HepG2 (cell line): ENCODE data around the gene MRPL30. TPM values are rescaled to one million over a fixed set of nuclear protein-coding genes. Genes with fewer than 3 reads are reported as not detected.

Experiments used
- ATF2 ChIP-seq: sonication (generic); formaldehyde crosslinking; IDR thresholded peaks from 2 replicates; pipeline ENCODE4 v1.4.0; 2020; ENCODE audit warnings: missing genetic modification reagents
- ATF7-NPFF ChIP-seq: sonication (generic); formaldehyde crosslinking; IDR thresholded peaks from 2 replicates; pipeline ENCODE4 v1.8.1; 2023; ENCODE audit warnings: mild to moderate bottlenecking, low read depth, missing genetic modification reagents, moderate library complexity
- BATF2 ChIP-seq: sonication (generic); formaldehyde crosslinking; IDR thresholded peaks from 2 replicates; pipeline ENCODE4 v1.8.0; 2022; ENCODE audit warnings: mild to moderate bottlenecking, missing genetic modification reagents, moderate library complexity
- BRF2 ChIP-seq: sonication (generic); formaldehyde crosslinking; IDR thresholded peaks from 2 replicates; pipeline ENCODE4 v1.8.1; 2022; ENCODE audit warnings: mild to moderate bottlenecking, missing genetic modification reagents
- CHD2 ChIP-seq: IDR thresholded peaks from 2 replicates; pipeline ENCODE4 v1.6.1; 2011; ENCODE audit warnings: low read depth, low read length, improper control_type of control experiment
- HNRNPL ChIP-seq: fragments of 200-400 bp; formaldehyde crosslinking; IDR thresholded peaks from 2 replicates; pipeline ENCODE4 v1.6.1; 2017; ENCODE audit warnings: mild to moderate bottlenecking, low read depth, low read length
- HOXD1 ChIP-seq: sonication (generic); formaldehyde crosslinking; IDR thresholded peaks from 2 replicates; pipeline ENCODE4 v1.5.0; 2020; ENCODE audit warnings: missing genetic modification reagents
- IRX3 ChIP-seq: sonication (generic); formaldehyde crosslinking; IDR thresholded peaks from 2 replicates; pipeline ENCODE4 v1.8.1; 2023; ENCODE audit warnings: mild to moderate bottlenecking, low read depth, missing genetic modification reagents, borderline replicate concordance
- MAF1 ChIP-seq: sonication (generic); formaldehyde crosslinking; IDR thresholded peaks from 2 replicates; pipeline ENCODE4 v1.5.0; 2020; ENCODE audit warnings: missing genetic modification reagents, borderline replicate concordance
- MNT ChIP-seq: fragments of 450-650 bp; IDR thresholded peaks from 2 replicates; pipeline ENCODE4 v1.6.1; 2016
- NKX3-1 ChIP-seq: sonication (generic); formaldehyde crosslinking; IDR thresholded peaks from 2 replicates; pipeline ENCODE4 v1.5.0; 2020; ENCODE audit warnings: missing genetic modification reagents
- SIX4 ChIP-seq: sonication (generic); formaldehyde crosslinking; IDR thresholded peaks from 2 replicates; pipeline ENCODE4 v1.4.0; 2020; ENCODE audit warnings: missing genetic modification reagents
- SRSF9 ChIP-seq: fragments of 200-400 bp; formaldehyde crosslinking; IDR thresholded peaks from 2 replicates; pipeline ENCODE4 v1.6.1; 2018; ENCODE audit warnings: borderline replicate concordance, mild to moderate bottlenecking, low read depth, low read length; ENCODE audit not compliant: insufficient read depth, poor library complexity, severe bottlenecking
- SRY ChIP-seq: sonication (generic); formaldehyde crosslinking; IDR thresholded peaks from 2 replicates; pipeline ENCODE4 v1.8.0; 2022; ENCODE audit warnings: mild to moderate bottlenecking, missing genetic modification reagents
- TIGD3 ChIP-seq: sonication (generic); formaldehyde crosslinking; IDR thresholded peaks from 2 replicates; pipeline ENCODE4 v1.5.1; 2020; ENCODE audit warnings: mild to moderate bottlenecking, missing genetic modification reagents, borderline replicate concordance
- U2AF1 ChIP-seq: fragments of 200-400 bp; formaldehyde crosslinking; optimal IDR thresholded peaks from 2 replicates; pipeline ENCODE3; 2017; ENCODE audit warnings: mild to moderate bottlenecking, low read depth, low read length
- ZBTB46 ChIP-seq: sonication (generic); formaldehyde crosslinking; IDR thresholded peaks from 2 replicates; pipeline ENCODE4 v1.4.0; 2020; ENCODE audit warnings: mild to moderate bottlenecking, missing genetic modification reagents, borderline replicate concordance
- ZFP36L1 ChIP-seq: sonication (generic); formaldehyde crosslinking; IDR thresholded peaks from 2 replicates; pipeline ENCODE4 v1.8.0; 2022; ENCODE audit warnings: mild to moderate bottlenecking, missing genetic modification reagents, moderate library complexity
- ZFX ChIP-seq: sonication (generic); formaldehyde crosslinking; IDR thresholded peaks from 2 replicates; pipeline ENCODE4 v1.4.0; 2020; ENCODE audit warnings: mild to moderate bottlenecking, low read depth, missing genetic modification reagents, moderate library complexity
- ZNF329 ChIP-seq: sonication (generic); formaldehyde crosslinking; IDR thresholded peaks from 2 replicates; pipeline ENCODE4 v1.9.0; 2021; ENCODE audit warnings: low read depth, mild to moderate bottlenecking, missing genetic modification reagents
- ZNF335 ChIP-seq: sonication (generic); formaldehyde crosslinking; IDR thresholded peaks from 2 replicates; pipeline ENCODE4 v1.4.0; 2020; ENCODE audit warnings: missing genetic modification reagents
- ZNF678 ChIP-seq: sonication (generic); formaldehyde crosslinking; IDR thresholded peaks from 2 replicates; pipeline ENCODE4 v1.4.0; 2020; ENCODE audit warnings: mild to moderate bottlenecking, missing genetic modification reagents
- ZNF713 ChIP-seq: sonication (generic); formaldehyde crosslinking; IDR thresholded peaks from 2 replicates; pipeline ENCODE4 v1.4.0; 2020; ENCODE audit warnings: mild to moderate bottlenecking, missing genetic modification reagents
- polyA plus RNA-seq, 8 experiments: library from polyadenylated mRNA; depleted of rRNA in 3 of 8; stranded (reverse) in 7 of 8; unstranded in 1 of 8; fragments of >200 nt; fragmentation: Illumina TruSeq in 4 of 8; extraction: Trizol in 4 of 8; gene quantifications; 2 replicates each; pipeline versions ENCODE4 v1.2.1 to v1.2.3, GENCODE V29; 2011 to 2016; ENCODE audit warnings: low read depth in 4 of 8, missing spikeins in 1 of 8, mixed read lengths in 1 of 8; ENCODE audit not compliant: insufficient read depth in 1 of 8
- total RNA-seq, 5 experiments: library from RNA; depleted of rRNA; stranded (reverse); fragments of >200 nt; fragmentation: Illumina TruSeq; extraction: Trizol; gene quantifications; 2 replicates each; pipeline ENCODE4 v1.2.3, GENCODE V29; 2016; ENCODE audit warnings: low read depth in 1 of 5

The MRPL30 gene
- total and polyA plus RNA-seq, 2 of the 13 experiments (the other 11 are each of a cell fraction or from before 2014, with no cell fraction given): 30.2 to 75.3 TPM

- TF ChIP-seq U2AF1: no peak
- 0 out of 2 replicates have a peak, but pooled peaks have one; percentile 35 for TF ChIP-seq NKX3-1 (CRISPR knock-in tag)
- peak; percentile 68; the same call in 1 of the 2 replicates for TF ChIP-seq HOXD1
- no peak for TF ChIP-seq SRSF9
- TF ChIP-seq IRX3 (CRISPR knock-in tag): no peak
- TF ChIP-seq ZNF329 (CRISPR knock-in tag): 0 out of 2 replicates have a peak, but pooled peaks have one; percentile 75
- no peak; the same call in 1 of the 2 replicates for TF ChIP-seq ZFP36L1 (CRISPR knock-in tag)
- TF ChIP-seq MAF1 (CRISPR knock-in tag): no peak; the same call in none of the 2 replicates
- peak; percentile 80; the same call in 1 of the 2 replicates for TF ChIP-seq TIGD3
- TF ChIP-seq ZNF678 (CRISPR knock-in tag): no peak; the same call in 1 of the 2 replicates
- no peak for TF ChIP-seq ATF7-NPFF
- TF ChIP-seq ZNF335 (CRISPR knock-in tag): no peak
- no peak for TF ChIP-seq ATF2 (CRISPR knock-in tag)
- peak; percentile 73; the same call in 1 of the 2 replicates for TF ChIP-seq BRF2
- no peak for TF ChIP-seq CHD2
- peak; percentile 76; the same call in 1 of the 2 replicates for TF ChIP-seq ZFX (CRISPR knock-in tag)
- 0 out of 2 replicates have a peak, but pooled peaks have one; percentile 11 for TF ChIP-seq ZBTB46 (CRISPR knock-in tag)
- no peak for TF ChIP-seq SIX4
- peak; percentile 73; the same call in 1 of the 2 replicates for TF ChIP-seq SRY
- TF ChIP-seq MNT: no peak
- peak; percentile 43; the same call in 1 of the 2 replicates for TF ChIP-seq BATF2 (CRISPR knock-in tag)
- TF ChIP-seq ZNF713: no peak
- peak; percentile 80; the same call in 1 of the 2 replicates for TF ChIP-seq HNRNPL
Measured at GRCh38 chr2:99140860-99141109, 40.2 kb upstream of the MRPL30 start (continued).
